Central memory CD8-positive, alpha-beta T cell (primary cell): Measurements from ENCODE around the gene KCNIP1.

Experiments
- ATAC-seq: fragments of 150-1000 bp; cut with Tn5 transposase; replicated peaks from 2 replicates; pipeline ENCODE4 v1.10.0; 2022; ENCODE audit warnings: mild to moderate bottlenecking, moderate FRiP score, moderate number of reproducible peaks; ENCODE audit not compliant: poor library complexity, severe bottlenecking; ENCODE audit errors: extremely low read depth
- DNase-seq, 2 donors: peaks; one replicate each; pipeline ENCODE4 v3.0.0; 2021; ENCODE audit warnings: low spot score in 2 of 2
- H3K27ac Mint-ChIP-seq: one replicate; pipeline ENCODE4 v1.8.0; 2022; ENCODE audit warnings: low read depth, mild to moderate bottlenecking, moderate library complexity, mixed read lengths
- H3K27me3 Mint-ChIP-seq: one replicate; pipeline ENCODE4 v1.8.0; 2022; ENCODE audit warnings: mixed read lengths
- H3K36me3 Mint-ChIP-seq: one replicate; pipeline ENCODE4 v1.8.0; 2022; ENCODE audit warnings: mild to moderate bottlenecking, moderate library complexity, mixed read lengths; ENCODE audit not compliant: insufficient read depth
- H3K4me1 Mint-ChIP-seq: one replicate; pipeline ENCODE4 v1.8.0; 2022; ENCODE audit warnings: mixed read lengths
- H3K4me3 Mint-ChIP-seq: one replicate; pipeline ENCODE4 v1.8.0; 2022; ENCODE audit warnings: mild to moderate bottlenecking, moderate library complexity, mixed read lengths
- H3K9me3 Mint-ChIP-seq: one replicate; pipeline ENCODE4 v1.8.0; 2022; ENCODE audit warnings: mixed read lengths

KCNIP1 gene

DNA sequence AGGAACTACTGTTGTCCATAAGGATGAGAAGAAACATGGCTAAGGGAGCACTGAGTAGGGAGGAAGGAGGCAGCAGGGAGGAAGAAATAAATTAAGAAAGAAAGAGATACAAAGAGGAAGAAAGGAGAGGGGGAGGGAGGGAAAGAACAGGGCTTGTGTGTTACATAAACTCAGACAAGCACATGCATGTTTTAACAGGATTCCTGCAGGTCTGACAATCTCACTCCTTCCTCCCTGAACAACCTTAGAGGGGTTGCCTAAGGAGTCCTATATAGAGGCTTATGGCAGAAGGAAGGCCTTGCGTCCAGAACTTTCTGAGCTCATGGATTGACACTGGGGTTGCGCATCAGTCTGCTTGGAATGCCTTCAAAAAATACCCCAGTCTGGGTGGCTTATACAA lies 4.2 kb upstream of the KCNIP1 start:
- Mint-ChIP-seq H3K36me3 (no peaks in the 10 kb centered on the region), H3K4me3 (no peak overlapping the region), H3K27ac (no peak overlapping the region), H3K4me1 (no peaks in the 10 kb centered on the region), H3K27me3 (peaks cover 95% of the 10 kb centered on the region), H3K9me3 (no peaks in the 10 kb centered on the region)
- ATAC-seq (no peak), DNase-seq (no peak)

- no peaks in the 10 kb centered on the region for H3K9me3 Mint-ChIP-seq
- no peak for DNase-seq
- H3K4me3 Mint-ChIP-seq = no peak overlapping the region
- no peak overlapping the region for H3K27ac Mint-ChIP-seq
- H3K4me1 Mint-ChIP-seq = no peaks in the 10 kb centered on the region
- H3K36me3 Mint-ChIP-seq = no peaks in the 10 kb centered on the region
- ATAC-seq = no peak
- peaks cover 97% of the 10 kb centered on the region for H3K27me3 Mint-ChIP-seq
Measured at GRCh38 chr5:170501361-170501760, 2.5 kb upstream of the KCNIP1 start.

DNA sequence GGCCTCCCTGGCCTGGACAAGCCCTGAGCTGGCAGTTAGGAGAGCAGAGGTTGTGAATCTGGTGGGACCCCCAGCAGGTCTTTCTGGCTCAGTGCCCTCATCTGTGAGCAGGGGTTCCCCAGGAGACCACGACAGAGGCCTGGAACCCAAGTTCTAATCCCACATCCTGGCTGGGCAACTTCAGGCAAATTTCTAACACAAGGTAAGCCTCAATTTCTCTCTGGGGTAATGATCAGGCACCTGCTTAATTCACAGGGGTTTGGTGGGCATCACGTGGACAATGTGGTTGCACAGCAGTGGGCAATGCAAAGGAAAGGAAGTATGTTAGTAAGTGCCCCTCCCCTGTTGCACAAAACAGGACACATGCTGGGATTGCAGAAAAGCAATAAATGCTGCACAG lies 1.9 kb upstream of the KCNIP1 start:
- Mint-ChIP-seq H3K9me3 (no peaks in the 10 kb centered on the region), H3K36me3 (no peaks in the 10 kb centered on the region), H3K27ac (no peak overlapping the region), H3K4me3 (no peak overlapping the region), H3K4me1 (no peaks in the 10 kb centered on the region), H3K27me3 (peaks cover 91% of the 10 kb centered on the region)
- no peak for ATAC-seq
- no peak for DNase-seq

GRCh38 chr5:170504616-170505266 lies 921 bp downstream of the KCNIP1 start:
- Mint-ChIP-seq H3K4me3 (no peak overlapping the region), H3K4me1 (no peaks in the 10 kb centered on the region), H3K36me3 (no peaks in the 10 kb centered on the region), H3K9me3 (no peaks in the 10 kb centered on the region), H3K27ac (no peak overlapping the region), H3K27me3 (peaks cover 82% of the 10 kb centered on the region)
- DNase-seq (no peak), ATAC-seq (no peak)

DNA sequence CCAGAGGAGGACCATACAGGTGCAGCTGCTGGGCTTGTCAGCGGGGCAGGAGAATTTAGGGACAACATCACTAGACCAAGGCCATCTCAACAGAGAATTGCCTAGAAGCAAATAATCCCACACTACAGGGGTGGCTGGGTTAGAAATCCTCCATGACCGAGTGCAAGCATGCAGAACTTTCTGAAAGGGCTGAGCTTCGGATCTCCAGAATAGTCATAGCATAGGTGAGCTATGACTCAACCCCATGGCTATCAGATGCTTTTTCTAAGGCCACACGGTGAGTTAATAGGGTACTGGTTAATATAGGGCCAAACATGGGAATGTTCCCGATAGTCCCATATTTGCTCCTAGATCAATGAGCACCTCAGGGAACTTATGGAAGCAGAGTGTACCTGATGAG lies 4.2 kb downstream of the KCNIP1 start:
- Mint-ChIP-seq H3K27me3 (peaks cover 58% of the 10 kb centered on the region), H3K9me3 (no peaks in the 10 kb centered on the region), H3K4me3 (no peak overlapping the region), H3K36me3 (no peaks in the 10 kb centered on the region), H3K4me1 (no peaks in the 10 kb centered on the region), H3K27ac (no peak overlapping the region)
- no peak for ATAC-seq
- no peak for DNase-seq

DNA sequence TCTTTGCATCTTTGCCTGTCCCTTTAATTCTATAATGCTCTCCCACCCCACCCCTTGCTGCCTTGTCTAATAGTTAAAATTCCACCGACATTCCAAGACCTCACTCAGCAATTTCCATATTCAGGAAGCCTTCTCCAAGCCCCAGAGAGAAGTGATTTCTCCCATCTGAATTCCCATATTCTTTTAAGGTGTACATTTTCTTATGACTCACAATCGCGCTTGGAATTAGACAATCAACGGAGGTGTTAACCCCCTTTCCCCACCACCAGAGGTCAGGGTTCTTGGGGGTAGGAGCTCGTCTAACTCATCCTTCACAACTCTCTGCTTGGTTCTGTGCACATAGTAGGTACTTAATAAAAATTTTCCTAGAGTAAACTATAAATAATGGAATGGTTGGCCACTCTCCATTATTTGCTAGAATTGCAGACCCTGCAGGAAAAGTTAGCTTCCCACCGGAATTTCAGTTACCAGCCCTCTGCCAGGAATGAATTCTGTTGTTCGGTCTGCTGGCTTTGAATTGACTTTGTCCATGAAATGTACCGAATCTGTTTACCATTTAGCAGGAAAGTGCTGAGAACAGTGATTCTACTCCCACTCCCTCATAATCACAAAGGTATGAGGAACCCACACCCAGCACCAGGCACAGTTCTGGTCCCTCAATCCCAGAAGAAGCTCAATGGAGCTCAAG lies 5.0 kb downstream of the KCNIP1 start:
- Mint-ChIP-seq H3K27me3 (peaks cover 50% of the 10 kb centered on the region), H3K27ac (no peak overlapping the region), H3K9me3 (no peaks in the 10 kb centered on the region), H3K36me3 (no peaks in the 10 kb centered on the region), H3K4me3 (no peak overlapping the region), H3K4me1 (no peaks in the 10 kb centered on the region)
- DNase-seq (no peak), ATAC-seq (no peak)

DNA sequence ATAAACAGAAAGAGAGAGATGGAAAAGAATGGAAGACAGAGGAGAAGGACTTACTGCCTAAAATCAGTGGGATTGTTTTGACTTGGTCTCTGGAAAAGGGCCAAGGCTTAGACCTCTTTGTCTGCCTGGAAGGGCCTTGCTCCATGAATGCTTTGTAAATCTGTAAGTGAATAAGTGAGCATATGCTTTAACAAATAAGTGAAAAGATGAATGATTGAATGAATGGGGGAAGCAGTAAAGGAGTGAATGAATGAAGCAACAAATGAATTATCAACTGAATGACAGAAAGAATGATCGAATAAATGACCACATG lies 5.5 kb downstream of the KCNIP1 start:
- no peak for DNase-seq
- no peaks in the 10 kb centered on the region for H3K36me3 Mint-ChIP-seq
- no peak overlapping the region for H3K27ac Mint-ChIP-seq
- H3K4me1 Mint-ChIP-seq = no peaks in the 10 kb centered on the region
- no peak overlapping the region for H3K4me3 Mint-ChIP-seq
- H3K27me3 Mint-ChIP-seq = peaks cover 46% of the 10 kb centered on the region
- no peak for ATAC-seq
- H3K9me3 Mint-ChIP-seq = no peaks in the 10 kb centered on the region

DNA sequence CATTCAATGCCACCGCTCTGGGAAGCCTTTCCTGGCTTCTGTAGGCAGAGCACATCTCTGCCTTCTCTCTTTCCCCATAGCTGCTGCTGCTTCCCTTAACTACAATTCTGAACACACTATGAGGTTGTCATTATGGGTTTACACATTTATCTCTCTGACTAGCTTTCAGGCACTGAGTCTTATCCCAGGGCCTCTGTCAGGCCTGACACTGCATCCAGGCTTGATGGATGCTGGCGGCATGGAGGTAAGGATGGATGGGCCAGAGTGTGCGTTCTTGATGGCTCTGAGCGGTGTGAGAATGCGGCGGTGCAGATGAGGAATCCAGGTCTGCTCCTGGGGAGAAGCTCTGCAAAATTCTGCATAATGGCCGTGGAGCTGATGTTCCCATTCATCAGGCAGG lies 6.3 kb downstream of the KCNIP1 start:
- no peaks in the 10 kb centered on the region for H3K4me1 Mint-ChIP-seq
- no peak overlapping the region for H3K27ac Mint-ChIP-seq
- H3K4me3 Mint-ChIP-seq = no peak overlapping the region
- H3K9me3 Mint-ChIP-seq = no peaks in the 10 kb centered on the region
- H3K27me3 Mint-ChIP-seq = peaks cover 38% of the 10 kb centered on the region
- DNase-seq = no peak
- ATAC-seq = no peak
- no peaks in the 10 kb centered on the region for H3K36me3 Mint-ChIP-seq

DNA sequence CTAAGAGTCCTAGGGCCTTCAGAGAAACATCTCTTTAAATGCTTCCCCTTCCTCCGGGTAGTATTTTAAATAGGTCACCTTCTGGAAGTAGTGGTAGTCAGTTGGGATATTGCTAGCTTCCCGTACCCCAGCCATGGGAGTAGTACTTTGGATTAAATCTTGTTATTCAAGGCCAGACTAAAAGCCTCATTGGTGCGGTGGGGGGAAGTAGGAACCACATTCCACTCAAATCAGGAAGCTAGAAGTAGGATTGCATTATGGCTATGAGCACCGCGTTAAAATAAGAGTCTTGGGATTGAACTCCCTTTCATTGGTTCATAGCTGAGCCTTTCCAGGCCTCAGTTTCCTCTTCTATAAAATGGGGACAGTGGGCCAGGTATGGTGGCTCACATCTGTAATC lies 6.7 kb downstream of the KCNIP1 start:
- no peak overlapping the region for H3K27ac Mint-ChIP-seq
- no peak overlapping the region for H3K4me3 Mint-ChIP-seq
- H3K4me1 Mint-ChIP-seq = no peaks in the 10 kb centered on the region
- no peak for DNase-seq
- H3K9me3 Mint-ChIP-seq = no peaks in the 10 kb centered on the region
- ATAC-seq = no peak
- H3K36me3 Mint-ChIP-seq = no peaks in the 10 kb centered on the region
- peaks cover 34% of the 10 kb centered on the region for H3K27me3 Mint-ChIP-seq

GRCh38 chr5:170511551-170512258 lies 7.9 kb downstream of the KCNIP1 start:
- Mint-ChIP-seq H3K9me3 (no peaks in the 10 kb centered on the region), H3K27me3 (peaks cover 27% of the 10 kb centered on the region), H3K4me1 (no peaks in the 10 kb centered on the region), H3K36me3 (no peaks in the 10 kb centered on the region), H3K4me3 (no peak overlapping the region), H3K27ac (no peak overlapping the region)
- no peak for DNase-seq
- ATAC-seq = no peak

DNA sequence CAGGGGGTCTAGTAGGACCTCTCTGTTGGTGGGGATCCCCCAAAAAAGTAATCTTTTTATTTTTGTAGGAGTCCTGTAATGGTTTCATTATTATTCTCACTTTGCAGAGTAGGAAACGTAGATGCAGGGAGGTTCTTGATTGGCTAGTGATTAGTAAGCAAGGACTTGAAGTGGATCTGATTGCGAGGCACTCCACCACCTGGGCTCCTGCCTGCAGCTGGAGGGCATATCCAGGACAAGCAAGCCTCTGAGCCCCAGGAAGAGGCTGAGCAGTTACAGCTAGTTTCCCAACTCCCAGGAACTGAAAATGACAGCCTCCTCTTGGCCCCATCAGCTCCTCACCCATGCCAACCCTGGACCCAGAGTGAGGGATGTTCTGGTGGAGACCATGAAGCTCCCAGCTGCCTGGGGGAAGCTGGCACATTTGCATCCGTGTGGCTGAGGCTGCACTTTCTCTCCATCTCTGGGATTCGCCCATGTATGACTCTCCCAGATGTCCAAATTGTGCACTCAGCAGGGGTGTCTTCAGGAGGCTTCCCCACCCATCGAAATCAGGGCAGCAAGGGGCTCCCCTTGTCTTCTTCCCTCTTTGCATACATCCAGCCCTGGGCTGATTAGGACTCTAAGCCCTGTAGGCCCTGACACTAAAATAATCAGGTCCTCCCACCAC lies 10.2 kb downstream of the KCNIP1 start:
- ATAC-seq = no peak
- no peaks in the 10 kb centered on the region for H3K4me1 Mint-ChIP-seq
- no peaks in the 10 kb centered on the region for H3K36me3 Mint-ChIP-seq
- H3K4me3 Mint-ChIP-seq = no peak overlapping the region
- DNase-seq = no peak
- H3K27ac Mint-ChIP-seq = no peak overlapping the region
- no peaks in the 10 kb centered on the region for H3K9me3 Mint-ChIP-seq
- peaks cover 10% of the 10 kb centered on the region for H3K27me3 Mint-ChIP-seq

GRCh38 chr5:170517411-170517810 lies 13.6 kb downstream of the KCNIP1 start:
- no peaks in the 10 kb centered on the region for H3K9me3 Mint-ChIP-seq
- ATAC-seq = no peak
- no peaks in the 10 kb centered on the region for H3K36me3 Mint-ChIP-seq
- DNase-seq = no peak
- H3K27ac Mint-ChIP-seq = no peak overlapping the region
- no peaks in the 10 kb centered on the region for H3K27me3 Mint-ChIP-seq
- H3K4me3 Mint-ChIP-seq = no peak overlapping the region
- no peaks in the 10 kb centered on the region for H3K4me1 Mint-ChIP-seq

DNA sequence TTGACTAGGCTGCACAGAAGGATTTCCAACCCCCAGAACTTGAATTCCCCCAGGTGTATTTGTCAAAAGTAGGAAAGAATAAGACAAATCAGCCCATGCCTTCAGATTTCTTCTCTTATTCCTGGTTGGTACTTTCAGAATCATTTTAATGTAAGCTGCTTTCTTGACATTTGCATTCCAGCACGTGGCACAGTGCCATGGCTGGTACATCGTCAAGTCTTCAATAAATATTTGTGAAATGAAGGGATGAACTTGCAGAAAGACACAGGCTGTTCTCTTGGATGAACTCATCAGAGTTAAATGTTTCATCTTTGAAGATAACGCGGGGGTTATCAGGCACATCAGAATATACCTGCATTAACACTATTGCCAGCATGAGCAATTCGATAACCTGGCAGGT lies 14.5 kb downstream of the KCNIP1 start:
- ATAC-seq (no peak), DNase-seq (no peak)
- peaks cover 1% of the 10 kb centered on the region for H3K27me3 Mint-ChIP-seq
- H3K4me1 Mint-ChIP-seq = no peaks in the 10 kb centered on the region
- H3K9me3 Mint-ChIP-seq = no peaks in the 10 kb centered on the region
- no peak overlapping the region for H3K27ac Mint-ChIP-seq
- no peaks in the 10 kb centered on the region for H3K36me3 Mint-ChIP-seq
- no peak overlapping the region for H3K4me3 Mint-ChIP-seq
